ENCODE measurements around the gene DLGAP1. TPM values are rescaled to one million over a fixed set of nuclear protein-coding genes. Genes with fewer than 3 reads are reported as not detected.

Gene DLGAP1
- total and polyA plus RNA-seq, 2 of the 13 experiments (the other 11 are each of a cell fraction or from before 2014, with no cell fraction given): 0.01 TPM; not detected in 1

DNA sequence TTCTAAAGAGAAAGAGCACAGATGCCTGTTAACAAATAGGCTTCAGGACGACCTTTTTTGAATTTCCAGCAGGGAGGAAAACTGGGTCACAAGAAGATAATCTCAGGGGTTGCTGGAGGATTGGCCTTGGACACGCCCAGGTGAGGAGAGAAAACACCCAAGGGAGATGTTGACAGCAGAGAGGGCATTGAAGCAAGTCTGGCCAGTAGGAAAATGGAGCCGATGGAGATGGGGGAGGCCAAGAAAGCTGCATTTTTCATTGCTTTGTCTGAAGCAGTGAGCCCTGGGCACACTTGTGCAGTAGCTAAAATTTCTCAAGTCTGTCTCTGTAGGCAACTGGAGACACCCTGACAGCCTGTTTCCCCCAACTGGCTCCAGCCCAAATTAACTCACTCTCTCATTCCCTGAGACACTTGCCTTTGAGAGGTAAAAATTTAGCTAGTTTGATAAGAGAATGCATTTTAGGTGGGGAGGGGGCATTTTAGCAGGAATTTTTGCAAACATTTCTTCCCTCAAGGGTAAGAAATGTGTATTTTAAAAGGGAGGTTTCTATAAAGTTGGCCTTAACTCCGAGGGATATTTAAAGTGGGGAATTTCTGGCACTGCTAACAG lies 839.6 kb downstream of the DLGAP1 start:
- Histone ChIP-seq H3K4me2 (ENCODE audit: low read depth, low read length) (no peak overlapping the region), H3K27ac (ENCODE audit: extremely low read length, insufficient read depth, low read length) (peak overlapping the region; percentile 39), H3K27me3 (ENCODE audit: control insufficient read depth in 1 of 2, insufficient read depth in 2 of 2, low read length in 2 of 2) (no peaks in the 10 kb centered on the region), H3K4me3 (replicated peaks in 1 of 3; ENCODE audit: insufficient read depth in 1 of 3, low read depth in 2 of 3, low read length in 3 of 3) (no peak overlapping the region), H3K4me1 (ENCODE audit: insufficient read depth, low read length) (peaks cover 79% of the 10 kb centered on the region), H3K9ac (ENCODE audit: insufficient read depth, low read depth, low read length) (no peak overlapping the region; the same call in 1 of the 2 replicates), H2AFZ (ENCODE audit: low read length) (no peak overlapping the region), H4K20me1 (ENCODE audit: insufficient read depth, low read length) (no peaks in the 10 kb centered on the region), H3K9me3 (ENCODE audit: low read length) (no peaks in the 10 kb centered on the region), H3K79me2 (ENCODE audit: insufficient read depth, low read length) (no peaks in the 10 kb centered on the region), H3K36me3 (replicated peaks in 1 of 2; ENCODE audit: control insufficient read depth in 1 of 2, insufficient read depth in 2 of 2, low read length in 2 of 2) (no peaks in the 10 kb centered on the region)
- ChIA-PET CTCF (ENCODE audit: low intra/inter-chr PET ratio, low total read pairs) (no interaction called here), POLR2A (interaction anchor here (1.1 to 4.3 kb wide), 6 partner anchors 9 to 50 kb away, joined by 4 to 94 read pairs (median 4); no protein-coding TSS in a partner anchor)
- TF ChIP-seq, protein P1, sequence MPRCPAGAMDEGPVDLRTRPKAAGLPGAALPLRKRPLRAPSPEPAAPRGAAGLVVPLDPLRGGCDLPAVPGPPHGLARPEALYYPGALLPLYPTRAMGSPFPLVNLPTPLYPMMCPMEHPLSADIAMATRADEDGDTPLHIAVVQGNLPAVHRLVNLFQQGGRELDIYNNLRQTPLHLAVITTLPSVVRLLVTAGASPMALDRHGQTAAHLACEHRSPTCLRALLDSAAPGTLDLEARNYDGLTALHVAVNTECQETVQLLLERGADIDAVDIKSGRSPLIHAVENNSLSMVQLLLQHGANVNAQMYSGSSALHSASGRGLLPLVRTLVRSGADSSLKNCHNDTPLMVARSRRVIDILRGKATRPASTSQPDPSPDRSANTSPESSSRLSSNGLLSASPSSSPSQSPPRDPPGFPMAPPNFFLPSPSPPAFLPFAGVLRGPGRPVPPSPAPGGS (CRISPR knock-in tag; IDR thresholded peaks at IDR 0.05): no peak
- TF ChIP-seq XBP1 (CRISPR knock-in tag; IDR thresholded peaks at IDR 0.05): no peak
- TF ChIP-seq, protein P2, sequence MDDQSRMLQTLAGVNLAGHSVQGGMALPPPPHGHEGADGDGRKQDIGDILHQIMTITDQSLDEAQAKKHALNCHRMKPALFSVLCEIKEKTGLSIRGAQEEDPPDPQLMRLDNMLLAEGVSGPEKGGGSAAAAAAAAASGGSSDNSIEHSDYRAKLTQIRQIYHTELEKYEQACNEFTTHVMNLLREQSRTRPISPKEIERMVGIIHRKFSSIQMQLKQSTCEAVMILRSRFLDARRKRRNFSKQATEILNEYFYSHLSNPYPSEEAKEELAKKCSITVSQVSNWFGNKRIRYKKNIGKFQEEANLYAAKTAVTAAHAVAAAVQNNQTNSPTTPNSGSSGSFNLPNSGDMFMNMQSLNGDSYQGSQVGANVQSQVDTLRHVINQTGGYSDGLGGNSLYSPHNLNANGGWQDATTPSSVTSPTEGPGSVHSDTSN (CRISPR knock-in tag; IDR thresholded peaks at IDR 0.05; ENCODE audit: borderline replicate concordance): no peak
- no peak for TF ChIP-seq ESRRA (CRISPR knock-in tag; IDR thresholded peaks at IDR 0.05; ENCODE audit: low read depth)
- TF ChIP-seq SKI (IDR thresholded peaks at IDR 0.05; ENCODE audit: partially characterized antibody): no peak
- no peak for TF ChIP-seq FOXK2 (IDR thresholded peaks at IDR 0.05)
- TF ChIP-seq ARHGAP35 (CRISPR knock-in tag; IDR thresholded peaks at IDR 0.05; ENCODE audit: borderline replicate concordance): no peak
- TF ChIP-seq, protein P3, sequence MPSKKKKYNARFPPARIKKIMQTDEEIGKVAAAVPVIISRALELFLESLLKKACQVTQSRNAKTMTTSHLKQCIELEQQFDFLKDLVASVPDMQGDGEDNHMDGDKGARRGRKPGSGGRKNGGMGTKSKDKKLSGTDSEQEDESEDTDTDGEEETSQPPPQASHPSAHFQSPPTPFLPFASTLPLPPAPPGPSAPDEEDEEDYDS (CRISPR knock-in tag; IDR thresholded peaks at IDR 0.05): no peak
- TF ChIP-seq DNMT3B (CRISPR knock-in tag; conservative IDR thresholded peaks at IDR 0.05): no peak
- BruUV-seq (replicated peaks): no TSS peak
- intact Hi-C loops (cut with micrococcal nuclease; ENCODE audit: unreplicated experiment) (loop anchor here (5.0 kb wide), 1 partner anchor 37 kb away; no protein-coding TSS in a partner anchor), in situ Hi-C loops (cut with HindIII; ENCODE audit: extremely low pct_ligation_motif_present, low pct_unique_long_range_greater_than_20kb) (loop anchor here (25.0 kb wide), 1 partner anchor 578 kb away; no protein-coding TSS in a partner anchor)
- whole genome bisulfite sequencing (ENCODE audit: low lambda C conversion rate): 85% methylated on average over 4 of the region's 4 CpGs
- FAIRE-seq: no peak
- ATAC-seq: no peak
- DNase-seq (ENCODE audit: low spot score): no peak

Data from HepG2 (cell line).